ENCODE measurements around the gene DHRS7.

DHRS7 gene, protein sequence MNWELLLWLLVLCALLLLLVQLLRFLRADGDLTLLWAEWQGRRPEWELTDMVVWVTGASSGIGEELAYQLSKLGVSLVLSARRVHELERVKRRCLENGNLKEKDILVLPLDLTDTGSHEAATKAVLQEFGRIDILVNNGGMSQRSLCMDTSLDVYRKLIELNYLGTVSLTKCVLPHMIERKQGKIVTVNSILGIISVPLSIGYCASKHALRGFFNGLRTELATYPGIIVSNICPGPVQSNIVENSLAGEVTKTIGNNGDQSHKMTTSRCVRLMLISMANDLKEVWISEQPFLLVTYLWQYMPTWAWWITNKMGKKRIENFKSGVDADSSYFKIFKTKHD

DNA sequence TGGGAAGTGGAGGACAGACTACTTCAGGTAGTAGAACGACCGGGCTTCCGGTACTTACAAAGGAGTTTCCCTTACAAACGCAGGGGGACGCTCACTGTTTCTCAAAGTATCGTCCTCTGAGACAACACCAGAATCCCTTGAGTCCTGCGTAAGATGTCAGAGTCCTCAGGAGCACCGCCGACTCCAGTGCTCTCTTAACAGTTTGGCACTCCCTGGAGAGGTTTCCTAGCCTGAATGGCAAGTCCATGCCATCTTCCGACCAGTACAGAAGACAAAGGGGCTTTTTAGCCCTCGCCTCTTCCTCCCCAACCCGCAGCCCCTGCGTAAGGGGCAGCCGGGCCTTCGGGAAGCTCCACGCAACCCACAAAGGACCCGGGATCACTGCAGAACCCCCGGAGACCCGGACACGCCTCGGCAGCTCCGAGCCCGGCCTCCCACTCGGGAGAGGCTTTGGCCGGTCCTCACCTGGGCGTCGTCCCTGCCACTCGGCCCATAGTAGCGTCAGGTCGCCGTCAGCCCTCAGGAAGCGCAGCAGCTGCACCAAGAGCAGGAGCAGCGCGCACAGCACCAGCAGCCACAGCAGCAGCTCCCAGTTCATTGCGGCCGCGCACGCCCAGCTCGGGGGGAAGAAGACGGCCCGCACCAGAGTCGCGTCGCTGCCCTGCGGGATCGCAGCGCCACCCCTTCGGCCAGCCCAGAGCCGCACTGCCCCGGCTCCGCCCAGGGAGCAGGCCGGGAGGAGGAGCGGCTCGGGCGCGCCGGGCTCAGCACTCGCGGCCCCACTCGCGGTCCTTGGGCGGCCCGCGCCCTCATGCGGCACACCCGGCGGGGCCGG, at the start of gene DHRS7:
TSS of gene DHRS7 (minus strand) at position 687 of the 835 bp plus-strand sequence. CDS start at position 598, 89 bp downstream.
- DNase-seq: peak; percentile 69 to 97 (median 82)
- intact Hi-C loops (cut with DNase I): loop anchor here (1.0 to 2.0 kb wide), 3 partner anchors 74 to 200 kb away; partner anchors contain the start of gene PCNX4

GRCh38 chr14:60214415-60215126, 49.4 kb upstream of the DHRS7 start:
- DNase-seq: no peak
- intact Hi-C loops (cut with DNase I): no loop called here

GRCh38 chr14:60214003-60214402, 48.8 kb upstream of the DHRS7 start:
- no peak for DNase-seq
- intact Hi-C loops (cut with DNase I): no loop called here

DNA sequence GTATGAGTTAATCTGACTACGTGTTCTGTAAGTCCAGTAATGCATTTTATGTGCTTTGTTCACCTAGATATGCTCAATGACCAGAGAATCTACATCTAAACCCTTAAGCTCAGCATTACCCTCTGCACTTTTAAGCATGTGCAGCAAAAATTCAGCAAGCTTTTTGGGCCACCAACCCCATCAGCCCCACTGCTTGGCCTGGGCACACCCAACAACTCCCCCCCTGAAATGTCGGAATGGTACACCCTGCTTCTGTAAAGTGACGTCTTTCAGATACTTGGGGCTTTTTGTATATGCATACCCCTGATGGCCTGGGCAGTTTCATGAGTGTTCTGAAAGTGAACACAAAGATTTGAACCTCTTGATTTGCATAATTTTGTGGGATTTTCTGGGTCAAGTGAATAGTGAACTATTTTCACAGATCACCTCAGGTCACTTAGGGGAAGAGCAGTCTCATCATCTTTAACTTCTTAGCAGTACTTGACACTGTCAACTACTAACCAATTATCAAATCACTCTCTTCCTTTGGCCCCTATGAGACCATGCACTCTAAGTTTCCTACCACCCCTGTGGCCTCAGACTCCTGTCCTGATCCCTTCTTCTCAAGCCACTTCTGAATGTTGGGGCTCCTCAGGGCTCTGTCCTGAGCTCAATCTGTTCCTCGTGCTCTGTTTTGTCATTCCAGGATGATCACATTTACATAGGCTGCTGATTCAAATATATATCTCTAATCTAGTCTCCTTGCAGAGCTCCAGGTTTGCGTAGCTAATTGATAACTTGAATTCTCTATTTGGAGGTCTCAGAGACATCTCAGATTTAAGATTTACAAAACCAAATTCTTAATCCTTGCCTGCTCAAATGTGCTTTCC, 47.5 kb upstream of the DHRS7 start:
- intact Hi-C loops (cut with DNase I): no loop called here

GRCh38 chr14:60211153-60211552, 46.0 kb upstream of the DHRS7 start:
- intact Hi-C loops (cut with DNase I): no loop called here
- DNase-seq: no peak

More for the DNA sequence above, 47.5 kb upstream of the DHRS7 start:
- no peak for DNase-seq

DNA sequence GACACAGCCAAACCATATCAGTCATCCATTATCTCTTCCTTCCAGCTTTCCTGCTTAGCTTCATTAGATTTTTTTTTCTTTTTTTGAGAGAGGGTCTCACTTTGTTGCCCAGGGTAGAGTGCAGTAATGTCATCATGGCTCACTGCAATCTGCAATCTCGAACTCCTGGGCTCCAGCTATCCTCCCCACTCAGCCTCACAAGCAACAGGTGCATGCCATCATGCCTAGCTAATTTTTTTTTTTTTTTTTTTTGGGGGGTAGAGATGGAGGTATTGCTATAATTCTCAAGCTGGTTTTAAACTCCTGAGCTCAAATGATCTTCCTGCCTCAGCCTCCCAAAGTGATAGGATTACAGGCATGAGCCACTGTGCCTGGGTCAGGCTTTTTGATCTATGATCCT, 45.5 kb upstream of the DHRS7 start:
- intact Hi-C loops (cut with DNase I): no loop called here
- no peak for DNase-seq

DNA sequence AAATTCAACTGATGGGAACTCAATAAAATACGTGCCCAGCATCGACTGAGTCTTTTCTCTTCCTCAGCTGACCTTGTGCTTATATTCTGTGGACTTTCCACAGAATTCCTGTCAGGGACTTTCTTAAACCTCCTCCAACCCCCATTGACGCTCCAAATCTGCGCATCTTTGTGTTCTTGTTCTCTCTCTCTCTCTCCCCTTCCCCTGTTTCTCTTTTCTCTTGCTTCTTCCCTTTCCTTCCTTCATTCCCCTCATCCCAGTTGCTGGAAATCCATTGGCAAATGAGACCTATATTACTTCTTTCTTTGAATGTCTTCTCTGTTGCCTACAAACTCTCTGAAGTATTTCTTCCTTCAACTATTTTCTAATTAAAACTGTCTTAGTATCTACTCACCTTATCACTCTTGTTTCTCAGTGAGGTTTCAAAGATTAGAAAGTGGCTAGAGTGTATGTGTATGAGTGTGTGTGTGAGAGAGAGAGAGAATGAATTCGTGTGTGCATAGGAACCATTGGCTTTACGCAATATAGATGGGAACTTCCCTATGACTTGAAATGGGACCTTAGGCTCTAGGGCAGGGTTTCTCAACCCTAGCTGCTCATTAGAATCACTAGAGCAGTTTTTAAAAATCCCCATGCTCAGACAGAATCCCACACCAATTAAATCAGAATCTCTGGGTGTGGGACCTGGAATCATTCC, 41.8 kb upstream of the DHRS7 start:
- no peak for DNase-seq
- intact Hi-C loops (cut with DNase I): no loop called here

DNA sequence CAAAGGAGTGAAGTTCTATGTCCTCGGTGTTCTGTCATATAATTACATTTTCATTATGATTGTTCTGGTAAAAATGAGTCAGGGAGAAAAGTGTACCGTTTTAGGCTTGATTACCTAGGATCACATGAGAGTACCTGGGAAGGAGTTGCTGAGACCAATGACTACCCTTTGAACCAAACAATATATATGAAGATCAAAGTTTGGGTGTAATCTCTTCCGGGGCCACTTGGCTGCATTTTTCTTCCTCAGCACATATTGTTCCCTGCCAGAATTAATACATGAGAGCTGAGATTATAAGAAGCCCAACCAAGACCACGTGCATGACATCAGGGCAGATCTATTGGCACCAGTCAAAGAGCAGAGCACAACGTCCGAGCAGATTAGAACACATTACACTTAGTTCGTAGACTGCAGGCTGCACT, 41.1 kb upstream of the DHRS7 start:
- no peak for DNase-seq
- intact Hi-C loops (cut with DNase I): no loop called here

DNA sequence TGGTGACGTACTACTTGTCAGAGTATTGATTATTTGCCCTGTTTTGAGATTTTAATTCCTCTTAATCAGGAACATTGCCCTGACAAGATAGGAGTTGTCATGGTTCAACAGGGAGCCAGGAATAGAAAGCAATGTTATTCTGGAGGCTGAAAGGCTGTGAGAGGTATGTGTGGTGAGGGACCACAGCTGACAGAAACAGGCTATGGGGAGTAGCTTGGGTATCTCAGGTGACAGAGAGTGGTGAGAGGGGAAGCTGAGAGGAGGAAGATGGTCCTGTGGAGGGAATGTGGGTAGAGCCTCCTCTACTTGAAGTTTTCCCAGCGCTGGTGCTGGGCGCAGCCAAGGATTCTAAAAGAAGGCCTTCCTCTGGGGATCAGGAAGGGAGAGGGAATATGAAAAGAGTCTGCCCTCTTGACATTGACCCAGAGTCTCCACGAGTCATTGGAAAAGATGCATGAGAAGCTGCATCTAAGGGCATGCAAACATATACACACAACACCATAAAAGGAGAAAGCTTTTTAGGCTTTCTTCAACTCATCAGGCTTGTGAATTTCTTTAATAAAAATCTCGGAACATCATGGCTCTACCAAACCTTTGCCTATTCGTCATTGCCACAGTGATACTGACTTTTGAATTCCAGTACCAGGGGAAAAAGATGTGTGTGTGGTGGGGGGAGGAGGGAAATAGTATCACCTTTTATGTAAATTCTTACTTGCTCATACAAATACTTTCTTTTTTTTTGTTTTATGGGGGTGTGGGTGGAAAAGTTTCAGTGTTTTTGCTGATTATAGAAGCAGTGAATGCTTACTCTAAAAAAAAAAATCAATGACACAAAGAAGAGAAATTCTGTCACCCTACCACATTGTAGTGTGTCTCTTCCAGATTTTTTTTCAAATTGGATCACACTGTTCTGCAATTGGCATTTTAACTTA, 39.9 kb upstream of the DHRS7 start:
- intact Hi-C loops (cut with DNase I): no loop called here

GRCh38 chr14:60204104-60204842, 39.1 kb upstream of the DHRS7 start:
- intact Hi-C loops (cut with DNase I): no loop called here
- DNase-seq: no peak

More for the DNA sequence above, 39.9 kb upstream of the DHRS7 start:
- no peak for DNase-seq

GRCh38 chr14:60199321-60199720, 34.1 kb upstream of the DHRS7 start:
- DNase-seq: no peak
- intact Hi-C loops (cut with DNase I): no loop called here

DNA sequence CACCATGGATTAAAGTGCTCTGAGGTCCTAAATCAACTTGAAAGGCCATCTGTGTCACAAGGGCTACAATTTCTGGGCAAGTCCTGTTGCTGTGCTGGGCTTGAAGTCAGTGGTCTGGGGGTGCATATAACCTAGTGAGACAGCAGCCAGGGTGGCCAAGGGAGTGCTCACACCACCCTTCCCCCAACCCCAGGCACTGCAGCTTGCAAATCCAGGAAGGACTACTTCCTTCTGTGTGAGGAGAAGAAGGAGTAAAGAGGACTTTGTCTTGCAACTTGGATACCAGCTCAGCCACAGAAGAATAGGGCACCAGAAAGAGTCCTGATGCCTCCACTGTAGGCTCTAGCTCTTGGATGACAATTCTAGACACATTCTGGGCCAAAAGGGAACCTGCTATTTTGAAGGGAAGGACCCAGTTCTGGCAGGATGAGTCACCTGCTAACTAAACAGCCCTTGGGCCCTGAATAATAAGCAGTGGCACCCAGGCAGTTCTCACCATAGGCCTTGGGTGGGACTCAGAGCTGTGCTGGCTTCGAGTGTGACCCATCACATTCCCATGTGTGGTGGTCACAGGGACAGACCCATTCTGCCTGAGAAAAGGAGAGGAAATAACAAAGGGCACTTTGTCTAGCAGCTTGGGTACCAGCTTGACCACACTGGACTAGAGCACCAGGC, 32.6 kb upstream of the DHRS7 start:
- no peak for DNase-seq
- intact Hi-C loops (cut with DNase I): no loop called here

- intact Hi-C loops (cut with DNase I): no loop called here
- DNase-seq: no peak
Observed at GRCh38 chr14:60196291-60196690, 31.1 kb upstream of the DHRS7 start.

DNA sequence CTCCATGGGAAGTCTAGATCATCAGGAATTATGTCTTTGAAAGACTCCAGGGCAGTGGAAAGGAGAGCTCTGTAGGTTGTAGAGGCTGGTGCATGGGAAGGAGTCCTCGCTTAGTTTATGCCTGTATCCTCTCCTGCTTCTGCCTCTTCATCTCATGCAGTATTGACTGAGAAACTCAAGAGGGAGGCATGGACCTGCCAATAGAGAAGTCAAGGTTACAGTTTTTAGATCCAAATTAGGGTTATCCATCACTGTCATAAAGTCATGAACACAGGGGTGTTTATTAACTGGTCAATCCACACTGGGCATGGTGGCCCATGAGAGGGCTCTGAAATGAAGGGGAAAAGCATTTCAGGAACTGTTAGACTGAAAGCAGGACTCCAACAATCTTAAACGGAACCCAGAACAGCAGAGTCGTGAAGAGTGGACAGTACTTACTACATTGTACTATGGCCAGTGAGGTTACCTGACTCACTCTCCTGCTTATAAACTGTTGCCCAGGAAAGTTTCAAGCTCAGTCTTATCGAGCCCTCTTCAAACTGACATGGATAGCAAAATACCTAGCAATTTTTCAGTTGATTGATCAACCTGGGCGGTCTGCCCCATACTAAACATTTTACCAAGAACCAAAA, 30.1 kb upstream of the DHRS7 start:
- DNase-seq: no peak
- intact Hi-C loops (cut with DNase I): no loop called here

- intact Hi-C loops (cut with DNase I): loop anchor here (5.0 to 10.0 kb wide), 2 partner anchors 65 to 372 kb away; no protein-coding TSS in a partner anchor
- DNase-seq: no peak
Observed at GRCh38 chr14:60189923-60190840, 25.0 kb upstream of the DHRS7 start.

Data from posterior cingulate gyrus (tissue), 11 donors.